Endothelial cell (in vitro differentiated cells): ENCODE measurements around the gene ATXN10. TPM values are rescaled to one million over a fixed set of nuclear protein-coding genes. Genes with fewer than 3 reads are reported as not detected.

Source experiments
- DNase-seq: peaks from one replicate; pipeline ENCODE4 v3.0.0; 2021; ENCODE audit warnings: low spot score
- H3K27ac Mint-ChIP-seq: one replicate; pipeline ENCODE4 v1.8.0; 2021; ENCODE audit warnings: mixed read lengths, inconsistent platforms; ENCODE audit not compliant: unreplicated experiment
- H3K27me3 Mint-ChIP-seq: one replicate; pipeline ENCODE4 v1.8.0; 2021; ENCODE audit warnings: mild to moderate bottlenecking, moderate library complexity, mixed read lengths, inconsistent platforms; ENCODE audit not compliant: unreplicated experiment
- H3K36me3 Mint-ChIP-seq: one replicate; pipeline ENCODE4 v1.8.0; 2021; ENCODE audit warnings: mild to moderate bottlenecking, low read depth, mixed read lengths, inconsistent platforms; ENCODE audit not compliant: unreplicated experiment
- H3K4me1 Mint-ChIP-seq: one replicate; pipeline ENCODE4 v1.8.0; 2021; ENCODE audit warnings: mild to moderate bottlenecking, mixed read lengths, inconsistent platforms; ENCODE audit not compliant: unreplicated experiment
- H3K4me3 Mint-ChIP-seq: one replicate; pipeline ENCODE4 v1.8.0; 2021; ENCODE audit warnings: mild to moderate bottlenecking, mixed read lengths, inconsistent platforms; ENCODE audit not compliant: unreplicated experiment
- H3K9me3 Mint-ChIP-seq: one replicate; pipeline ENCODE4 v1.8.0; 2021; ENCODE audit warnings: mixed read lengths, inconsistent platforms; ENCODE audit not compliant: unreplicated experiment
- total RNA-seq: library from RNA; stranded (reverse); fragmentation: NEBNext Ultra II Directional; extraction: Animal tissue kit (Norgen Biotek cat#: 25700); gene quantifications from one replicate; pipeline ENCODE4 v1.2.1, GENCODE V29; 2021; ENCODE audit not compliant: unreplicated experiment
- TF ChIP-seq, protein P1 (sequence below): fragments of 200-600 bp; sonication (generic); IDR thresholded peaks from one replicate; pipeline ENCODE4 v1.5.0; 2021; ENCODE audit warnings: antibody characterized with exemption; ENCODE audit not compliant: unreplicated experiment

The ATXN10 gene
- total RNA-seq, 1 donor from 2014 or later = 152 TPM

DNA sequence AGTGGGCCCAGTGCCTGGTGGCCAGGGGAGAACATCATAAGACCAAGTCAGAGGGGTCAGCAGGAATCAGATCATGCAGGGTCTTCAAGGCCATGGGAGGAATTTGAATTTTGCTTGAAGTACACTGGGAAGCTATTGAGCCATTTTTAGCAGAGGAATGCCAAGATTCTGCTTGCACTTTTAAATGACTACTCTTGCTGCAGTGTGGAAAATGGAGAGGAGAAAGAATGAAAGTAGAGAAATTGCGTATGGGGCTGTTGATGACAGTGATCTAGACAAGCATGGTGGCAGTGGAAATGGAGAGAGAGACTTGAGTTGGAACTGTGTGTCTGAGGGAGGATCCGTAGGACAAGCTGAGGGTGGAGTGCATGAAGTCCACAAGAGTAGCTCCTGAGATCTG, 177.3 kb downstream of the ATXN10 start:
- TF ChIP-seq, protein P1, sequence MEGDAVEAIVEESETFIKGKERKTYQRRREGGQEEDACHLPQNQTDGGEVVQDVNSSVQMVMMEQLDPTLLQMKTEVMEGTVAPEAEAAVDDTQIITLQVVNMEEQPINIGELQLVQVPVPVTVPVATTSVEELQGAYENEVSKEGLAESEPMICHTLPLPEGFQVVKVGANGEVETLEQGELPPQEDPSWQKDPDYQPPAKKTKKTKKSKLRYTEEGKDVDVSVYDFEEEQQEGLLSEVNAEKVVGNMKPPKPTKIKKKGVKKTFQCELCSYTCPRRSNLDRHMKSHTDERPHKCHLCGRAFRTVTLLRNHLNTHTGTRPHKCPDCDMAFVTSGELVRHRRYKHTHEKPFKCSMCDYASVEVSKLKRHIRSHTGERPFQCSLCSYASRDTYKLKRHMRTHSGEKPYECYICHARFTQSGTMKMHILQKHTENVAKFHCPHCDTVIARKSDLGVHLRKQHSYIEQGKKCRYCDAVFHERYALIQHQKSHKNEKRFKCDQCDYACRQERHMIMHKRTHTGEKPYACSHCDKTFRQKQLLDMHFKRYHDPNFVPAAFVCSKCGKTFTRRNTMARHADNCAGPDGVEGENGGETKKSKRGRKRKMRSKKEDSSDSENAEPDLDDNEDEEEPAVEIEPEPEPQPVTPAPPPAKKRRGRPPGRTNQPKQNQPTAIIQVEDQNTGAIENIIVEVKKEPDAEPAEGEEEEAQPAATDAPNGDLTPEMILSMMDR = no peak
- DNase-seq = no peak
- no peaks in the 10 kb centered on the region for H3K27me3 Mint-ChIP-seq
- H3K9me3 Mint-ChIP-seq = no peaks in the 10 kb centered on the region
- H3K4me1 Mint-ChIP-seq = peaks cover 23% of the 10 kb centered on the region
- H3K36me3 Mint-ChIP-seq = peaks cover 33% of the 10 kb centered on the region
- no peak overlapping the region for H3K27ac Mint-ChIP-seq
- no peak overlapping the region for H3K4me3 Mint-ChIP-seq

DNA sequence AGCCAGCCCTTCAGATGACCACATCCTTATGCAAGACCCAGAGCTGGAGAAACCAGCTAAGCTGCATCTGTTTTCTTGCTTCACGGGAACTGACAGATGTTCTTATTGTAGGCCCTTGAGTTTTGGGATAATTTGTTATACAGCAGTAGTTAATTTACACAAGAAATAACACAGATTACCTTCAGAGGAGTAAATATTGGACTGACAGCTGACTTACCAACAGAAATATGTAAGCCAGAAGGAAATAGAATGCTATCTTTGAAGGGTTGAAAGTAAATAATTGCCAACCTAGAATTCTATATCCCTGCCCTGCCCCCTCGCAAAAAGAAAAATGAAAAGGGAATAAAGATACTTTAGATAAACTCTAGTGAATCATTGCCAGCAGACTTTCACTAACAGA, 181.2 kb downstream of the ATXN10 start:
- Mint-ChIP-seq H3K9me3 (no peaks in the 10 kb centered on the region), H3K4me1 (peaks cover 3% of the 10 kb centered on the region), H3K27ac (no peak overlapping the region), H3K4me3 (no peak overlapping the region), H3K27me3 (no peaks in the 10 kb centered on the region), H3K36me3 (peaks cover 27% of the 10 kb centered on the region)
- no peak for DNase-seq
- TF ChIP-seq, protein P1 = no peak

DNA sequence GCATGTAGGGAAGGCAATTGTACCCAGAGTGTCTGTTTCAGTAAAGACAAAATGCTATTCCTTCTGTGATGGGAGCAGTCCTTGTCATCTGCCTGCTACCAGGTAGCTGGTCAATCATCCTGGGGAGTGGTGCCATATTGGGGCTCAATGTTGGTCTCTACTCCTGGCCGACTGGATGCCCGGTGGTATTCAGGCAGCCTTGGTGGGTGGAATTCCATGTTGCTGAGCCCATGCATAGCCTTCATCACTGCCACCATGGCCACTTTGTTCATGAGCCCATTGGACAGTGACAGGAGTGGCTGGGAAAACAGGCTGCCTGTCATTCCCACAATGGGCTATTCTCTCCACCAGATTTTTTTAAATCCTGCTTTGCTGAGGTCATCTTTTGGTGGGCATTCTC, 184.3 kb downstream of the ATXN10 start:
- H3K27ac Mint-ChIP-seq = no peak overlapping the region
- H3K36me3 Mint-ChIP-seq = peaks cover 14% of the 10 kb centered on the region
- no peaks in the 10 kb centered on the region for H3K9me3 Mint-ChIP-seq
- TF ChIP-seq, protein P1 = no peak
- no peaks in the 10 kb centered on the region for H3K4me1 Mint-ChIP-seq
- no peaks in the 10 kb centered on the region for H3K27me3 Mint-ChIP-seq
- no peak for DNase-seq
- no peak overlapping the region for H3K4me3 Mint-ChIP-seq

DNA sequence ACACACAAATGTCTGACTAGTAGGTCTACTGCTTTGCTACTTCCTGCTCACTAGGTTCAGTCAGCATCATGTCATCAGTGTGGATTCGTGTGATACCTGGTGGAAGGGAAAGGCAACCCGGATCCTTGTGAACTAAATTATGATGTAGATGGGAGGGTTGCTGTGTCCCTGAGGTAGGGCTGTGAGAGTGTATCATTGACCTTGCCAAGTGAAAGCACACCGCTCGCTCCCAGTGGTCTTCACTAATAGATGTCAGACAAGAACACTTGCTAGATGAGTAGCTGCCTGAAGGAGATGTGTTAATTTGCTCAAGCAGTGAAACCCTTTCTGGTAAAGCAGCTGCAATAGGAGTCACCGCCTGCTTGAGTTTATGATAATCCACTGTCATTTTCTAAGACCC, 185.9 kb downstream of the ATXN10 start:
- no peaks in the 10 kb centered on the region for H3K4me1 Mint-ChIP-seq
- peaks cover 1% of the 10 kb centered on the region for H3K36me3 Mint-ChIP-seq
- H3K9me3 Mint-ChIP-seq = no peaks in the 10 kb centered on the region
- DNase-seq = no peak
- TF ChIP-seq, protein P1 = no peak
- no peak overlapping the region for H3K27ac Mint-ChIP-seq
- H3K27me3 Mint-ChIP-seq = peaks cover 3% of the 10 kb centered on the region
- H3K4me3 Mint-ChIP-seq = no peak overlapping the region

DNA sequence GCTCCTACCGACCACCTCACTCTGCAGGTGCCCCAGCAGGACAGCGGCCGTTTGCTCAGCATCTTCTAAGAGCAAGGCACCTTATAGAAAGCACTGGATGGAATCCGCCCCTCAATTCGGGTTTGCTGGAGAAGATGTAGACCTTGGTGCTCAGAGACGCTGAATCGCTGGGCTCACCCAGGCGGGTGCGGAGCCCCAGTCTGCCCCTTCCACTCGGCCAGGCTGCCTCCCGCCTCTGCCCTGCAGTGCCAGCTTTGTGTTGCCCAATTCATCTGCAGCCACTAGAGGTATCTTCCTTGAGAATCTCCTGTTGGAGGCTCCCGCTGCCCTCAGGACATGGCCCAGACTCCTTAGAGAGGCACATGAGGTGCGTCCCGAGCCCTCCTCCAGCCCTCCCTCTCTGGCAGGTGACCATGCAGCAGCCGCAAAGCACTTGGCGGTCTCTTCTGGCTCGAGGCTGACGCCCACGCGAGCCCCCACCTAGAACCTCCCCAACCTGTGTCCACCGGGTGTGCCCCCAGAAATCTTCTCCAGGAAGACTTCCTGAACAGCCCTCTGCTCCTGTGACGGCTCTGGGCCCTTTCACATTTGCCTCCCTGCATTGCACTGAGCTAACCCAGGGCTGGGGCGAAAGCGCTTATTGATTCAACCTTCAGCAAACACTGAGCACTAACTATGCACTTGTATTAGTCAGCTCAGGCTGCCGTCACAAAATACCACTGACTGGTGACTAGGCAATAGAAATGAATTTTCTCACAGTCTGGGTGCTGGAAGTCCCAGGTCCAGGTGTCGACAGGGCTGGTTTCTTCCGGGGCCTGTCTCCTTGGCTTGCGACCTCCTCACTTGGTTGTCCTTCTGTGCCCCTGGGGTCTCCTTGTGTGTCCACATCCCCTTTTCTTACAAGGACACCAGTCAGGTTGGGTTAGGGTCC, 187.9 kb downstream of the ATXN10 start:
- no peak overlapping the region for H3K27ac Mint-ChIP-seq
- H3K4me1 Mint-ChIP-seq = peaks cover 5% of the 10 kb centered on the region
- no peaks in the 10 kb centered on the region for H3K36me3 Mint-ChIP-seq
- TF ChIP-seq, protein P1 = no peak
- no peak for DNase-seq
- no peaks in the 10 kb centered on the region for H3K9me3 Mint-ChIP-seq
- no peak overlapping the region for H3K4me3 Mint-ChIP-seq
- H3K27me3 Mint-ChIP-seq = peaks cover 5% of the 10 kb centered on the region
